HL-60/S4 treated with retinoic acid at 250 ng/mL for 4 days and 3 days (cell line): Measurements from ENCODE around the gene VTN.

Experiments
- in situ Hi-C: fragments of 300-500 bp; cut with MboI; formaldehyde crosslinking; loops from 2 replicates; pipeline ENCODE4 v1.7.0; 2022; ENCODE audit warnings: low sequenced_read_pairs

VTN gene, protein sequence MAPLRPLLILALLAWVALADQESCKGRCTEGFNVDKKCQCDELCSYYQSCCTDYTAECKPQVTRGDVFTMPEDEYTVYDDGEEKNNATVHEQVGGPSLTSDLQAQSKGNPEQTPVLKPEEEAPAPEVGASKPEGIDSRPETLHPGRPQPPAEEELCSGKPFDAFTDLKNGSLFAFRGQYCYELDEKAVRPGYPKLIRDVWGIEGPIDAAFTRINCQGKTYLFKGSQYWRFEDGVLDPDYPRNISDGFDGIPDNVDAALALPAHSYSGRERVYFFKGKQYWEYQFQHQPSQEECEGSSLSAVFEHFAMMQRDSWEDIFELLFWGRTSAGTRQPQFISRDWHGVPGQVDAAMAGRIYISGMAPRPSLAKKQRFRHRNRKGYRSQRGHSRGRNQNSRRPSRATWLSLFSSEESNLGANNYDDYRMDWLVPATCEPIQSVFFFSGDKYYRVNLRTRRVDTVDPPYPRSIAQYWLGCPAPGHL

DNA sequence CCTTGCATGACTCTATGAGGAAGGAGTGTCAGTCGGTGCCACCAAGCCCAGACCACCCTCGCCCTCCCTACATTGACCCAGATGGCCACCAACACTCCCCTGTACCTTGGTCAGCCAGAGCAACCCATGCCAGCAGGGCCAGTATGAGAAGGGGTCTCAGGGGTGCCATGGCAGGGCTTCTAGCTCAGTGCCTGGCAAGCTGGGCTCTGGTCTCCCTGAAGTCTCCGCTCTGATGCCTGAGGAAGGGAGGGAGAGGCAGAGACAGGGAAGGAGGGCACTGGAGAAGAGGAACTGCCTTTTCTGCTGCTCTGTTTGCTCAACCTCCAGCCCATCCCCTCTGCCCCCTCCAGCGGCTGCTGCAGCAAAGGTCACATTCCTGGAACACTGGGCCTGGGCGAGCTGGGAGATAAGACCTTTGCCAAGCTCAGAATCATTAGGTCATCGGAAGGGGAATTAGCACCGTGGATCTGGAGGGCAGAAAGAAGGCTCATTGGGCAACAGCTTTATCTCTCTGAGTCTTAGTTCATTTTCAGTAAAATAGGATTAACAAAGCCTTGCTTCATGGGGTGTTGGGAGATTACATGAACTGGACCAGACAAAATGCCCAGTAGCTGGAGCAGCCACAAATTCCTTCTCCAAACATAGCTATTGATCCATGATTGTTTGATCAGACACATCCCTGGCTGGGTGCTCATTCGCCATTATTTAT lies at the start of gene VTN:
Gene VTN, minus strand, starts transcription at position 273 of the 709 bp plus-strand sequence. Its CDS starts 104 bp downstream, at position 169.
- in situ Hi-C loops, result no loop called here

DNA sequence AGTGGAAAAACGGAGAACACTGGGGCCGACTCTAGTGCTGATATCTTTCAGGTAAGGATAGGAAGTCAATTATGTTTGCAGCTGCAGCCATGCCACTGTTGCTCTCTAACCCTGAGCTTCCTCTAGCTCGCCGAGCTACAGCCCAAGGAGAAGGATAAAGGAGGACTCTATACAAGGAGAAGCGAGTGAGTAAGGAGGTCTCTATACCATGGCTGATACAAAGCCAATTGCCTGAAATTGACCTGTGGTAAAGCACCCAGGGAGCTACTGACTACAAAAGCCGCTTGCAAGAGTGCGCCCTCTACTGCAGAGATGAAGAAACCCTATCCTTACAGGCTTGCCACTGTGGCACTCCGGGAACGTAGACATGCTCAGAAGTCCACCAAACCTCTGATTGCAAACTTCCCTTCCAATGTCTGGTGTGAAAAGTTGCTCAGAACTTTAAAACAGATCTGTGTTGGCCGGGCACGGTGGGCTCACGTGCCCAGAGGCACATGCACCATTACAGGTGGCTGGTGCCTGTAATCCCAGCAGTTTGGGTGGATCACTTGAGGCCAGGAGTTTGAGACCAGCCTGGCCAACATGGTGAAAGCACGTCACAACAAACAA lies 46.7 kb upstream of the VTN start:
- in situ Hi-C loops, result no loop called here

DNA sequence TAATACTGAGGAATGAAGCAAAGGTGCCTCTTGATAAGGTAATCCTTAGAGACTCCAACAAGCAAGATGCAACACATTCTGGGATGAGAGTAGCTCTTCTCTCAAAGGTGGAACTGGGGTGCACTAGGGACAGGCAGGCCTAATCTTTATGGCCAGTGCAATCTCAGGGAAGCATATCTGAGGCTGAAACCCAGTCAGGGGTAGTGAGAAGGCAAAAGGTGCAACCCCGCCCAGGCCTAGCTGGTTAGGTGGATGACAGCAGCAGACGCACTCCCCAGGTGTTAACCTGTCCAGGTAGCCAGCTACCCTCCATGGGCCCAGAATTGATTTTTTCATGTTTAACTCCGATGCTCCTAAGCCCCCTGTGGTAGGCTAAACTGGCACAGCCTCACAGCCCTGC lies 45.8 kb upstream of the VTN start:
- in situ Hi-C loops, result no loop called here

DNA sequence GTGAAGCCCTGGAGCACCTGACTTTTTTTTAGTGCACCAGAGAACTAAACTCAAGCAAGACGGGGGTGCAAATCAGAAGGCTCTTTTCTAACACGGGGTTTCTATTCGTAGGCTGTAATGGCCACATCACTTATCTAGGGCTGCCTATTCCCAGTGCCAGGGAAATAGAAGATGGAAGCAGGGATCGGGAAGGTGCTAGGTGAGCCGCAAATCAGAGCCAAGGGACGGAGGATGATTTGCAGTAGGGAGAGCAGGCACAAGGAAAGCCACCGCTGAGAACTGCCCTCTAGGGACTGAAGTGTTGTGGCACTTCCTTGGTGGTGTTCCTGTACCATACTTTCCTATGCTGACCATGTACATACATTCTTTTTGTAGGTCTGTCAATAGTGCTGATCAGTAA lies 43.7 kb upstream of the VTN start:
- in situ Hi-C loops, result no loop called here

DNA sequence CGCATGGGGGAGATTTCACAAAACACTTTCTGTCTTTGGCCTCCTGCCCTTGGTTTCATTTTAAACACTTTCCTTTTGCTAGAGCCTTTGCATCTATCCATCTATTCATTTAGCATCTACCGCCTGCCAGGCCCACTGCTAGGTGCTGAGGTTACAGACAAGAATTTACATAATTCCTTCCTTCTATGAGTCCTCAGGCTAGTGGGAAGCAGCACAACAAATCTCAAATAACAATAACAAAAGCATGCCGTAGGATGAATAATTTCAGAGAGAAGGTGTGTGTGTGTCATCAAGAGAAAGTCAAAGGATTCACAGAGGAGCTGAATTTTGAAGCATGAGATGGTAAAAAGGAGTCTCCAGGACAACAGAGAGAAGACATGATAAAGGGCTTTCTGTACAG lies 42.0 kb upstream of the VTN start:
- in situ Hi-C loops, result no loop called here

DNA sequence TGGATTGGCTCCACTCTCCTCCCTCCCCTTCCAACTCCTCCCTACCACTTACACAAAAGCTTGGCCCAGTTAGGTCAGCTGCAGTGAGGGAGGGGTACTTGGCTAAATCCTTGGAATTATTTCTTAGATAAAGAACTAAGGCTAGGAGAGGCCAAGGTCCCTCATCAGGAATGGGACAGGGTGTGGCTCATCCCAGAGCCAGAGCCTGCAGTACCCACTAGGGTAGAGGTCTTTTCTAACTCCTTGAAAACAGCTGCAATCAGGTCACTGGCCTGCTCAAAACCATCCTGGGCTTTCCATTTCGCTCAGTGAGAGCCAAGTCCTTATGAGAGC lies 37.8 kb upstream of the VTN start:
- in situ Hi-C loops, result no loop called here

DNA sequence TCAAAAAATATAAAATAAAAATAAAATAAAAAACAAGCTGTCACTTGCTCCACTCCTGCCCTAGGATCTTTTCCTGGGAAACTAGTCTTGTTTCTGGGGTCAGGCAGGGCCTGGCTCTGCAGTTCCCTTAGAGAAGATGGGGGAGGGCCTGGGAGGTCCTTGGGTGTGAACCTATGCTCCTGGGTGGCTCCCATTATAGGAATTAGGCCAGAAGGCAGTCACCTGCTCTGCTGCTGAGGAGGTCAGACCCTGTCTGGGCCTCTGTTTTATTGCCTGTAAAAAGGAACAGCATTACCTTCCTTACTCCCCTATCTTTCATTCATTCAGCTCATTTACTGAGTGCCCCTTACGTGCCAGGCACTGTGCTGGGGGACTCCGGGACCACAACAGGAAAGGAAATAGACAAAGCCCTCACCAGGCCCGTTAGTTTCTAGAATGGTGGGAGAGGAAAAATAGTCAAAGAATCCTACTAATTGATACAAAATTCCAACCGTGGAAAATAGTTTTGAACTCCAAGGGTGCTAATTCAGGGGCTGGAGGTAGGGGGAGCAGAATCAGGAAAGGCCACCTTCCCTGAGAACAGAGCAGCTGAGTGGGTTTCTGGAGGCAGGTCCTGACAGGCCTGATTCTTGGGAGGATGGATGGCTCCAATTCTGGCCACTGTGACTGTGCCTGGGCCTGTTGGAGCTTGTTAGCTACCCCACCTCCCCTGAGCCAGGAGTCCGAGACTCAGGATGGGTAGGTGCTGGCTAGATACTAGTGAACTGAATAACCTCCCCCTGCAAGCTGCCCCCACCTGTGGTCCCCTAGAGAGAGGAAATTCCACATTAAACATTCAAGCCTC lies 37.2 kb upstream of the VTN start:
- in situ Hi-C loops, result no loop called here

DNA sequence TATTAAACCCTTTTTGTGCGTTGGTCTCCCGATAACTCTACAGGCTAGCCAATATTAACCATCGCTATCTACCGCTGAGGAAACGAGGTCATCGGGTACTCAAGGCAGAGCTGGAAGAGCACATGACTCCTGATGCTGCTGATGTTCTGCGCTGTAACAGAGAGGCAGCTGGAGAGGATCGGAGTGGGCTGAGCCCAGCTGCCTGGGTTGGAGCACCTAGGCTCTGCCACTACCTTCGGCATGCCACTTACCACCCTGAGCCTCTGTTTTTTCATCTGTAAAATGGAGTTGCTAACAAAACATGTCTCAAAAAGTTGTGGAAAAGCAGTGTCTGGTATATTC lies 36.3 kb upstream of the VTN start:
- in situ Hi-C loops, result no loop called here

DNA sequence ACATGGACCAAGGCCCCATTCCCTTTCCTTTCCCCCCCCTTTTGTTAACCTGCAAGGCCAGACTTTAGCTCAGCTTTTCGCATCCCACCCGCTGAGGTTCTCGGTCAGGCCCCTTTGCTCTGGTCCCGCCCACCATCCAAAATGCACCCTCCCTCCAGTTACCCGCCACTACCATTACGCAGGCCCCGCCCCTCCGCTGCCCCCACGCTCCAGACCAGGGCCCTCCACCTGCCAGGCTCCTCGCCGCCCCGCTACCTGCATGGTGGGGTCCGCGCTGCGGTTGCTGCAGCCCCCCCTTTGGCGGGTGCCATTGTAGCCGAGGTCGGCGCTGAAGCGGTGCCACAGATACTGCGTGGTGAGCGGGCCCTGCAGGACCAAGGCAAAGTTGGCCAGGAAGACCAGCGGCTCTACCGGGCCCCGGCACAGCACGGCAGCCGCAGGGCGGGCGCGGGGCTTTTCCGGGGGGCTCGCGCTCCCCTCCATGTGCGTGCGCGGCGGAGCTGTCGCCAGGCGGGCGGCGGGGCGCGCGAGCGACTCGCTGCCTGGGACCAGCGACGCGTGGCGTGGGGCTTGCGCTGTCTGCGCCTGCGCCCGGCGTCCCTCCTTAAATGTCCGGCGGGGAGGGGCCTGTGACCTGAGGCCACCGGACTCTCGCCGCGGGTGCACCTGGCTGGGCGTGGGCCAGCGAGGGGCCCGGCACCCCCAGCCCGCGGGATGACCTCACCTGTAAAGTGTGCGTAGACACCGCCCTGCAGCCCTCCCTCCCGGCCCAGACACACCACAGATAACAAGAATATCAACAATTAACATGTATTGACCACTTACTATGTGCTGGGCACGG lies 35.7 kb upstream of the VTN start, which contains the start of gene SLC46A1:
Gene SLC46A1, minus strand, starts transcription at position 581 of the 841 bp plus-strand sequence. Its CDS starts 98 bp downstream, at position 483.
- in situ Hi-C loops, result no loop called here

DNA sequence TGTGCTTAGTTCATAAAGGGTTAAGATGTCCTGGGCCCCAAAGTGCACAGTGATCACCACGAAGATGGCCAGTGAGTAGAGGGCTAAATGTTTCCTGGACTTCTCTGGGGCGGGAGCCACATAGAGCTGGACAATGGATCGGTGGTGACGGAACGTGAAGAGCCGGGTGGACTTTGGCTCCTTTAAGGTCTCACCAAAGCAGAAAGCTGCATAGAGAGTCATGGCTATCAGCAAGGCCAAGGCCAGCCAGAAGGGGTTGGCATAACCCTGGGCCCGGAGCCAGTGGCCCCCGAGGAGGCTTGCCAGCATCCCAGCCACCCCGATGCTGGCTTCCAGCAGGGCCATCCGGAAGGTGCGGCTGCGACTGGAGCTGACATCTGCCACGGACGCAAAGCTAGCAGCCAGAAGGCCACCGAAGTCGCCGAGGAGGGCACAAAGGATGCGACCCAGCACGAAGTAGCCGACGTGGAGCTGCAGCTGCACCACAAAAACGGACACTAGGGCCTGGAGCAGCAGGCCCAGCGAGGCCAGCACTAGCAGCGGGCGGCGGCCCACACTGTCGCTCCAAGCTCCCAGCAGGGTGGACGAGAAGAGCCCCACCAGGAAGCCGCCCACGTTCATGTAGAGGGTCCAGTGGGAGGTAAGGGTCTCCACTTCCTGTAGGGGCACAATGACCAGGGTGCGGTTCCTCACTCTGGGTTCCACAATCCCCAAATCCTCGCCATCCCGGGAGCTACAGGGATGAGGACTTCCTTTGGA lies 34.9 kb upstream of the VTN start:
- in situ Hi-C loops, result no loop called here

DNA sequence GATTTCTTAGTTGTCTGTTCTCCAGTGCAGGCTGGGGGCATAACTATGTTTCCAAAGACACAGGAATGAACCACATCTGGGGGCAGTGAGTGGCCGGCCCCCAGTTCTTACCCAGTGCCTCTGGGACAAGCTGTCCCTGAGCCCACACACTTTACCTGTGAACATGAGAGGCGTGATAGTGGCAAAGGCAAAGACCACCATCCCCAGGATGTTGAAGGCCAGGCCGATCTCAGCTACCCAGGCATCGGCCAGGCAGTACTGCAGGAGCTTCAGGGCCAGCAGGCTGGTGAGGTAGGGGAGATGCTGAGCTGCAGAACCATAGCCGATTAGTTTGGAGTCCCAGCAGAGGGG lies 34.3 kb upstream of the VTN start:
- in situ Hi-C loops, result no loop called here

DNA sequence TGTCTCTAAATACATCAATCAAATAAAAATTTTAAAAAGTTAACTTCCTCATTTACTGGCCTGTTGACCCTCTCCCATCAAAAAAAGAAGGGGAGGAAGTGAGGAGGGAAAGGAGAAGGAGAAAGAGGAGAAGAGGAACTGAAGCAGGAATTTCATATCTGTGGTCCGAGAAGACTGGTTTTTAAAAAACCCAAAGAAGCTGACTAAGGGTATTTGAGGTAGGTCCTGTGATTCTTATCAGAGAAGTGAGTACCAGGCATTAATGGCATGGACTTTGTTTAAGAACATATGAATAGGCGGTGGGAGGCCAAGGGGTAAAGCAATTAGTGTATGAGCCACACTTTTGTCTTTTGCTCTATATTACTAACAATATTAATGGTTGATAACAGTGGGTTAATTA lies 33.9 kb upstream of the VTN start:
- in situ Hi-C loops, result no loop called here

DNA sequence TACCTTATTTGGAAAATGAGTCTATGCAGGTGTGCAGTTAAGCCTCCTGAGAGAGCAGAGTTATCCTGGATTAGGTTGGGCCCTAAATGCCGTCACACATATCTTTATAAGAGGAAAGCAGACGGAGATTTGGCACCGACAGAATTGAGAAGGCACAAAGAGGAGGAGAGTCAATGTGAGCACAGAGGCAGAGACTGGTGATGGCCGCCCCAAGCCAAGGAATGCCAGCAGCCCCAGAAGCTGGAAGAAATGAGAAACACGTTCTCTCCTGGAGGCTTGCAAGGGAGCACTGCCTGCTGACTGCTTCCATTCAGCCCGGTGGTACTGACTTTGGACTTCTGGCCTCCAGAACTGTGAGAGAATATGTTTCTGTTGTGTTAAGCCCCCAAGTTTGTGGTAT lies 32.7 kb upstream of the VTN start:
- in situ Hi-C loops, result no loop called here

DNA sequence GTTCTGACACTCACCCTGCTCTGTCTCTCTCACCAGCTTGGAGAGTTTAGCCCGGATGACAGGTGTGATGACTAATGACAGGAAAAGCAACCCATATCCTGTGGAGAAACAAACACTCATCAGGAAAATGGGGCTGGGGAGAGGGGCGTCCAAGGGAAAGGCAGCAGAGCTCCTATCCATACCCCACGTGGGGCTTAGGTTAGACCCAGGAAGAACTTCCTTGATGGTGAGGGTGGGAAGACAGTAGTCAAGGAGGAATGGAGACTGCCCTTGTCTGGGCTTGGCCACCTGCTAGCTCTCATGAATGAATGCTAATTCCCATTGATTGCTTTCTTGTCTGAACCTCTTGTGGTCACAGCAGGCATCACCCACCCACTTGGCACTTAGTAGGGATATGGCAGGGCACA lies 32.1 kb upstream of the VTN start:
- in situ Hi-C loops, result no loop called here

DNA sequence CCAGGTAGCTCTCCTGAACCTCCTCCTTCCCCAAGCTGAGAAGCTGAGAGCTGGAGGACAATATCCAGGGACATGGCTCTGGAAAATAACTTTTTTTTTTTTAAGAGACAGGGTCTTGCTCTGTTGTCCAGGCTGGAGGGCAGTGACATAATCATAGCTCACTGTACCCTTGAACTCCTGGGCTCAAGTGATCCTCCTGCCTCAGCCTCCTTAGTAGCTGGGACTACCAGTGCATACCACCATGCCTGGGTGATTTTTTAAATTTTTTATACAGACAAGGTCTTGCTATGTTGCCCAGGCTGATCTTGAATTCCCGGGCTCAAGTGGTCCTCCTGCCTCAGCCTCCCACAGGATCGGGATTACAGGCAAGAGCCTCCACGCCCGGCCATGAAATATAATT lies 29.7 kb upstream of the VTN start:
- in situ Hi-C loops, result no loop called here

DNA sequence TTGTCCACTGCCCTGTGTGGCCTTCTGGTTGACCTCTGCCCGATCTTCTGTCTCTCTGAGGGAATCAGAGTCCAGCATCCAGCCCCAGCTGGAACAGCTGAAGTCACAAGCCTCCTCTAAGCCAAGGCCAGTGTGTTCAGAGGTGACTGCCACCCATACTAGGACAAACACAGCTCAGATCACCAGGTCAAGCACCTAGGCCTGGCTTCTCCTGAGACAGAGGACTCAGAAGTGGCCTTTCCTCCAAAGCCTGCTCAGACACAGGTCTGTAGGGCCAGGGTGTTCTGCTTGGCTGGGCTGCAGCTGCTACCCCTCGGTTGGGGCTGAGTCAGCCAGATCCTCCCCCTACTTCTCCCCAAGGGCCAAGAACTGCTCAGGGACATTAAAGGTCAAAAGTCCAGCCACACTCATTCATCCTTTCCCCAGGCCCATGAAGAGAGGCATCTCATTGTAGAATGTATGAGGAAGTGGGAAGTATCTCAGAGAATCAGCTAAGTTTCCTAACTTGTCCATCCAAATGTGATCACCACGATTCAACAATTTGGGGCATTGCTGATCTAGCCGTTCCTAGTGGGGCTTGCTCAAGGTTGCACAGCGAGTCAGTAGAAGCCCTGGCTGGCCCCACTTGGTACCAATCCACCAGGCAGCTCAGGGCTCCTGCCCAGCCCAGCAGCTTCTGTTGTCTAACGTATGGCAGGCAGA lies 28.3 kb upstream of the VTN start:
- in situ Hi-C loops, result no loop called here

DNA sequence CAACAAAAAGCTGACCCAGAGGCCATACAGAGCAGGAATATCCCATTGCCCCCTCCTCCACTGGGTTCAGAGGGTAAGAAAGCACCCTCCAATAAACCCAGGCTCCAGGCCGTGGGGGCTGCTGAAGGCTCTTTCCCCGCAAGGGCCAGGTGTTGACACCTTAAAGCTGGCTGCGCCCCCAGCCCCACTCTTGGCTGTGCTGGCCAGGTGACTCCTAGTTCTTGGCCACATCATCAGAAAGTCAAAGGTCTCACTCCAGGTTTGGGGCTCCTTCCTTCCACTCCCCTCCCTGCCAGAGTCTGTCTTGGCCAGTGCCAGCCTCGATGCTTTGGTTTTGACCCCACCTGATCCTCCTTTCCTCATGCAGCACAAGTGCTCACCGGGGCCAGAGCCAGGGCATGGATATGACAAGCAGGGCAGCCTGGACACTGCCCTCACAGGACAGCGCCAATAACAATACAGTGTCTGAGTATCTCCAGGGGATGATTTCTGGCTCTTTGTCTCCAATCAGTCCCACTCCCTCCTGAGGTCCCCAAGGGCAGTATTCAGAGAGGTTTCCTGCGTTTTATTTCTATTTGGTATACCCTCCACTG lies 27.7 kb upstream of the VTN start:
- in situ Hi-C loops, result no loop called here

DNA sequence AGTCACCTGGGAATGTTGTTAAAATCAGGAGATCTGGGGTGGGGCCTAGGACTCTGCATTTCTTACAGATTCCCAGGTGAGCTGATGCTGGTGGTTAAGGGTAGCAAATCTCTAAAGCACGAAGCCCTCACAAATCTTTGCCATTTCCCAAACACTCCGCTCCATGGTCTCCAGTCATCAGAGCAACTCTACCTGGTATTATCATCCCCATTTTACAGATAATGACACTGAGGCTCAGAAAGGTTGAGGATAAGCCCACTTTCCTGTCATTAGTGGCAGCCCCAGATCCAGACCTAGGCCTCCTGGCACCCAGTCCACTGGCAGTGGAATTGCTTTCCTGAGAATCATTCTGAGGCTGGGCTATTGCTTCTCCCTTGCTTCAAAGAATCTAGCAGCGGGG lies 27.2 kb upstream of the VTN start:
- in situ Hi-C loops, result no loop called here
